ENCODE measurements around the gene H2BK1. TPM values are rescaled to one million over a fixed set of nuclear protein-coding genes. Genes with fewer than 3 reads are reported as not detected.
A peak's percentile ranks its signal among the peaks of the same experiment; 100 is the strongest.

H2BK1 gene
- total RNA-seq, 2 donors from 2014 or later, result 1.0 to 4.1 TPM

DNA sequence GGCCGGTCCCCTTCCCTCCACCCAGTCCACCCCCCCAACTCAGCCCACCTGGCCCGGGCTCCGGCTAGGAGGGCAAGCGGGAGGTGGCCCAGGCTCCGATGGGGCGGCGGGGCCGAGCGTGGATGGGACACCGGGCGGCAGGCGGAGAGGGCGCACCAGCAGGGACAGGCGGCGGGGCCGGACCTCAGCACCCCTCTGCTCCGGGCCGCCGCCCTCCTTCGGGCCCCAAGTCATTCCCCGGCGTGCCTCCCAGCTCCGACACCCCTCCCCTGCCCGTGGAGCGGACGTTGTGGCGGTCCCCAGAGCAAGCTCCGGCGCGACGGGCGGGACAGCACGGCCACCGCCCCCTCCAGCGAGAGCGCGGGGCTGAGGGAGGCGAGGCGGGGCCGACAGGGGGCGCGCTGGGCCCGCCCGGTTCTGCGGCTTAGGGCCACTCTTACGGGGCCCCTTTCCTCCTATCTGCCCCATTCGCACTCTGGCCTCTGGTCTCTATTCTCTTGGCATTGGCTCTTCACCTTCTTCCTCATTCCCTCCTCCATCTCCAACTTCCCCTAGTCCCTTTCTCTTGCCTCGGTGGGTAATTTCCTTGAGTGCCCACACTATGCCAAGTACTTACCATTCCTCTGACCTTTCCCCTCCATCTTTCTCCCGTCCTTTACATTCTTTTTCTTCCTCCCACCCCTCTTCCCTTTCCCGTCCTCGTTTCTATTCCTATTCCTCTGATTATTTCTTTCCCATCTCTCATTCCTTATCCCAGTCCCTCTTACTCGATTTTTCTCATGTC lies 42.1 kb downstream of the H2BK1 start:
- H3K4me1 Mint-ChIP-seq, result peaks cover 21% of the 10 kb centered on the region
- peak overlapping the region; percentile 9 for H3K27ac Mint-ChIP-seq

GRCh38 chr7:151167197-151167961 lies 42.9 kb downstream of the H2BK1 start, which contains the start of gene GBX1:
Gene GBX1, minus strand, starts transcription at chr7:151167694. Its CDS starts 146 bp downstream, at chr7:151167548.
- H3K4me3 Mint-ChIP-seq, result peak within 1 kb of the TSS; percentile 92
- H3K9me3 ChIP-seq (ENCODE audit: control insufficient read depth, low read length, poor library complexity, severe bottlenecking), result no peaks in the 10 kb centered on the region
- DNase-seq (no peak), ATAC-seq (peak; percentile 54)
- peaks cover 7% of the 10 kb centered on the region for H3K36me3 Mint-ChIP-seq (ENCODE audit: low read depth)
- H3K4me1 Mint-ChIP-seq, result peaks cover 16% of the 10 kb centered on the region
- peak within 1 kb of the TSS; percentile 9 for H3K27ac Mint-ChIP-seq
- H3K27me3 Mint-ChIP-seq, result peaks cover 33% of the 10 kb centered on the region

More for the DNA sequence above, 42.1 kb downstream of the H2BK1 start:
- H3K4me3 Mint-ChIP-seq, result peak overlapping the region; percentile 92
- ATAC-seq, result peak; percentile 79
- no peaks in the 10 kb centered on the region for H3K9me3 ChIP-seq (ENCODE audit: control insufficient read depth, low read length, poor library complexity, severe bottlenecking)
- peaks cover 41% of the 10 kb centered on the region for H3K27me3 Mint-ChIP-seq
- DNase-seq, result peak; percentile 53 to 63 (median 61)
- peaks cover 7% of the 10 kb centered on the region for H3K36me3 Mint-ChIP-seq (ENCODE audit: low read depth)

DNA sequence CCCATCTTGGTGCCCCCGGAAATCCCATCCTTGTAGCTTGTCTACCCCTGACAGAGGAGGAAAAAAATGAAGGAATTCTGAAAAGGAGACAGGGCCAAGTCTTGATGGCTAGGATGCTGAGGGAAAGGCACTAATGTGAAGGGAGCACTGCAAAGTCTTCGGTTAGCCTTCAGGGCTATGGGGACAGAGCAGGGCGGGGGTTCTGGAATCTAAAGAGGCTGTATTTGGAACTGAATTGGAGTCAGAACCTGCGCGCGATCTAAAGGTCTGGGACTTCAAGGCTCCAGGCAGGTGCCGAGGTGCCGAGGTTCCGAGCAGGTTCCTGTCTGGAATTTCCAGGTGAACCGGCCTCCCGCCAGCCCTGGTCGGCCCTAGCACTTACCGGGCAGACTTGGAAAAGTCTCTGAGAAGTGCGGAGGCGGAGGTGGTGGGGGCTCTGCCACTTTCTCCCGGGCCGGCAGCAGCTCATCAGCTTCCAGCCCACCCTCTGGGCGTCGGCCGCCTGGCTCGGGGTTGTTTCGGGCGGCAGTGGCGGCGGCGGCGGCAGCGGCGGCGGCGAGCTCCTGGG lies 43.6 kb downstream of the H2BK1 start:
- Mint-ChIP-seq H3K27ac (no peak overlapping the region), H3K4me1 (peaks cover 14% of the 10 kb centered on the region), H3K27me3 (peaks cover 31% of the 10 kb centered on the region), H3K4me3 (peak overlapping the region; percentile 76), H3K36me3 (ENCODE audit: low read depth) (peaks cover 7% of the 10 kb centered on the region)
- no peak for ATAC-seq
- no peak for DNase-seq
- no peaks in the 10 kb centered on the region for H3K9me3 ChIP-seq (ENCODE audit: control insufficient read depth, low read length, poor library complexity, severe bottlenecking)

DNA sequence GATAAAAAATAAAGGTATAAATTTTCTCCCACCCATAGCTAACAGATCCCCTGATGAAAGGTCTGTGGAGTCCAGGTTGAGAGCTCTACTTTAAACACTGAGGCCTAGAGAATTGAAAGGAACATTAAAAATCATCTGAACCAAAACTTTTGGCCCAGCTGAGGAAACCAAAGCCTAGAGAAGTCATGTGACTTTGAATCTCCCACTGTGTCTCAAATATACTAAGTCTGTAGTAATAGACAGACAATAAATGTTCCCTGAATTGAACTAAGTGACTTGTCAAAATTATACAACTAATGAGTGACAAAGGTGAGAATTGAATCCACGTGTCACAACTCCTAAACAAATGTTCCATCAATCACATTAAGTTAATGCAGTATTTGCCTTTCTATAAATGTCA lies 48.5 kb downstream of the H2BK1 start:
- peaks cover 4% of the 10 kb centered on the region for H3K4me1 Mint-ChIP-seq
- peaks cover under 1% of the 10 kb centered on the region for H3K27me3 Mint-ChIP-seq
- H3K4me3 Mint-ChIP-seq, result no peak overlapping the region
- peaks cover 4% of the 10 kb centered on the region for H3K36me3 Mint-ChIP-seq (ENCODE audit: low read depth)
- H3K9me3 ChIP-seq (ENCODE audit: control insufficient read depth, low read length, poor library complexity, severe bottlenecking), result no peaks in the 10 kb centered on the region
- no peak overlapping the region for H3K27ac Mint-ChIP-seq
- no peak for ATAC-seq
- no peak for DNase-seq

Other genes starting within 250 kb of the H2BK1 start
- gene KCNH2, start 232.2 kb downstream of the H2BK1 start, total RNA-seq, result 1 to 10 TPM; 2.2 to 5.6 TPM
- gene NOS3, start 219.5 kb downstream of the H2BK1 start, total RNA-seq, result 1 to 10 TPM; 9.4 to 9.6 TPM
- gene ATG9B, start 186.0 kb downstream of the H2BK1 start, total RNA-seq, result 10 to 100 TPM in 1 of 2 donors, 1 to 10 TPM in 1; 5.3 to 12.2 TPM
- 10 to 100 TPM; 47.7 to 60.1 TPM for gene ABCB8, start 182.0 kb downstream of the H2BK1 start, total RNA-seq
- gene ASIC3, start 162.0 kb downstream of the H2BK1 start, total RNA-seq, result 1 to 10 TPM; 6.7 to 9.1 TPM
- gene CDK5, start 152.6 kb downstream of the H2BK1 start, total RNA-seq, result 1 to 10 TPM; 4.7 TPM
- 10 to 100 TPM; 48.9 to 61.3 TPM for gene SLC4A2, start 150.9 kb downstream of the H2BK1 start, total RNA-seq
- 10 to 100 TPM; 67.7 to 82.2 TPM for gene FASTK, start 129.7 kb downstream of the H2BK1 start, total RNA-seq
- 10 to 100 TPM; 46.6 to 52.4 TPM for gene TMUB1, start 127.0 kb downstream of the H2BK1 start, total RNA-seq
- gene AGAP3, start 124.0 kb downstream of the H2BK1 start, total RNA-seq, result 10 to 100 TPM; 45.6 to 53.0 TPM
- not detected for gene GBX1, start 42.8 kb downstream of the H2BK1 start, total RNA-seq
- gene ASB10, start 23.2 kb downstream of the H2BK1 start, total RNA-seq, result not detected
- 10 to 100 TPM; 24.2 to 26.7 TPM for gene ABCF2, start 16.7 kb upstream of the H2BK1 start, total RNA-seq
- gene CHPF2, start 22.0 kb upstream of the H2BK1 start, total RNA-seq, result 10 to 100 TPM; 39.4 to 41.6 TPM
- gene SMARCD3, start 38.2 kb upstream of the H2BK1 start, total RNA-seq, result 10 to 100 TPM in 1 of 2 donors, 1 to 10 TPM in 1; 9.8 to 10.7 TPM
- 10 to 100 TPM; 71.9 to 87.2 TPM for gene NUB1, start 131.3 kb upstream of the H2BK1 start, total RNA-seq
- gene WDR86, start 199.6 kb upstream of the H2BK1 start, total RNA-seq, result 10 to 100 TPM in 1 of 2 donors, 1 to 10 TPM in 1; 9.7 to 24.4 TPM
- under 1 TPM in 1 of 2 donors, not detected in 1; 0.99 TPM for gene CRYGN, start 229.7 kb upstream of the H2BK1 start, total RNA-seq